22Rv1 (cell line): ENCODE results near the gene HOMER1.

Source experiments
- CTCF ChIP-seq: fragments of 450-650 bp; IDR thresholded peaks from 2 replicates; pipeline ENCODE4 v1.5.1; 2017; ENCODE audit warnings: mild to moderate bottlenecking
- ZFX ChIP-seq: fragments of 450-650 bp; IDR thresholded peaks from 2 replicates; pipeline ENCODE4 v1.6.1; 2017; ENCODE audit warnings: antibody characterized with exemption, borderline replicate concordance

- no peak for TF ChIP-seq CTCF
- no peak for TF ChIP-seq ZFX
Observed at GRCh38 chr5:79503794-79504495, 10.0 kb downstream of the HOMER1 start.
